LNCaP clone FGC (cell line): ENCODE results near the gene DOCK9.

Experiments used
- DNase-seq: peaks from one replicate; pipeline ENCODE4 v3.0.0-alpha.2; 2011; ENCODE audit warnings: low read depth
- H3K4me3 ChIP-seq: 2 replicates; pipeline ENCODE4 v1.5.1; 2011; ENCODE audit warnings: mild to moderate bottlenecking, low read depth, low read length, control low read depth
- CTCF ChIP-seq: IDR thresholded peaks from 2 replicates; pipeline ENCODE4 v1.5.1; 2012; ENCODE audit warnings: mild to moderate bottlenecking; ENCODE audit not compliant: control insufficient read depth, insufficient read depth; ENCODE audit errors: extremely low read depth

DOCK9 gene

GRCh38 chr13:98853771-98854221 is 124.1 kb downstream of the DOCK9 start:
- no peak for DNase-seq
- no peak for TF ChIP-seq CTCF
- no peak overlapping the region for H3K4me3 ChIP-seq

- no peak for TF ChIP-seq CTCF
- DNase-seq: no peak
- no peak overlapping the region for H3K4me3 ChIP-seq
These were observed 126.6 kb downstream of the DOCK9 start for GRCh38 chr13:98851276-98851675.

- H3K4me3 ChIP-seq: no peak overlapping the region
- DNase-seq: no peak
- no peak for TF ChIP-seq CTCF
These were observed 129.1 kb downstream of the DOCK9 start for GRCh38 chr13:98848746-98849145.

- no peak overlapping the region for H3K4me3 ChIP-seq
- DNase-seq: no peak
- no peak for TF ChIP-seq CTCF
These were observed 130.1 kb downstream of the DOCK9 start for GRCh38 chr13:98847780-98848179.

- TF ChIP-seq CTCF: no peak
- no peak for DNase-seq
- no peak overlapping the region for H3K4me3 ChIP-seq
These were observed 130.9 kb downstream of the DOCK9 start for GRCh38 chr13:98846986-98847385.

GRCh38 chr13:98846521-98846920 is 131.3 kb downstream of the DOCK9 start:
- no peak for TF ChIP-seq CTCF
- no peak for DNase-seq

GRCh38 chr13:98845742-98846141 is 132.1 kb downstream of the DOCK9 start:
- no peak for TF ChIP-seq CTCF
- no peak for DNase-seq
- no peak overlapping the region for H3K4me3 ChIP-seq

More at GRCh38 chr13:98846521-98846920, 131.3 kb downstream of the DOCK9 start:
- no peak overlapping the region for H3K4me3 ChIP-seq
